HEK293 (cell line): ENCODE data around the gene JMJD6.
"Not testable (repeated sequence)": the region's sequence is repeated elsewhere in the genome, so short reads cannot be mapped to it uniquely, and the experiment has no call there.

ENCODE experiments used
- CTCF ChIA-PET: fragments of 350-600 bp; formaldehyde crosslinking; extraction: SDS; loops from one replicate; lab custom pipeline; 2021; ENCODE audit warnings: antibody characterized with exemption; lab: Yijun Ruan, JAX
- POLR2A ChIA-PET: fragments of 300-600 bp; formaldehyde crosslinking; extraction: SDS; loops from one replicate; lab custom pipeline; 2020; ENCODE audit warnings: antibody characterized with exemption, inconsistent platforms; lab: Yijun Ruan, JAX
- H3K27ac ChIP-seq: fragments of 200-500 bp; sonication (Bioruptor generic); 2 replicates; pipeline ENCODE4 v1.5.1; 2014; ENCODE audit warnings: low read depth, low read length, control low read depth, inconsistent platforms; ENCODE audit errors: extremely low read depth
- H3K36me3 ChIP-seq, 2 experiments: fragments of 200-500 bp in 1 of 2; sonication (Bioruptor generic) in 1 of 2; 1 replicate in 1 of 2; 2 replicates in 1 of 2; pipeline ENCODE4 v1.5.1; 2014 to 2017; ENCODE audit warnings: inconsistent platforms in 2 of 2, low read length in 2 of 2; ENCODE audit not compliant: control insufficient read depth in 2 of 2, insufficient read depth in 1 of 2
- H3K4me1 ChIP-seq: fragments of 200-500 bp; sonication (Bioruptor generic); 2 replicates; pipeline ENCODE4 v1.5.1; 2014; ENCODE audit warnings: mild to moderate bottlenecking, low read length, inconsistent platforms; ENCODE audit not compliant: control insufficient read depth, insufficient read depth
- H3K4me3 ChIP-seq: 2 replicates; pipeline ENCODE4 v1.5.1; 2011; ENCODE audit warnings: low read depth, mild to moderate bottlenecking, control low read depth, low read length, moderate library complexity
- H3K9me3 ChIP-seq: fragments of 200-500 bp; sonication (Bioruptor generic); 2 replicates; pipeline ENCODE4 v1.5.1; 2014; ENCODE audit warnings: low read depth, low read length, inconsistent platforms; ENCODE audit not compliant: control insufficient read depth, insufficient read depth
- IKZF3 ChIP-seq: fragments of 450-650 bp; IDR thresholded peaks from 2 replicates; pipeline ENCODE4 v1.5.0; 2018; ENCODE audit warnings: missing biosample characterization, mild to moderate bottlenecking, missing genetic modification characterization, moderate library complexity
- OVOL3 ChIP-seq: fragments of 450-650 bp; formaldehyde crosslinking; IDR thresholded peaks from 2 replicates; pipeline ENCODE4 v1.5.1; 2016; ENCODE audit warnings: missing biosample characterization, missing genetic modification characterization
- PRDM1 ChIP-seq: fragments of 450-650 bp; formaldehyde crosslinking; IDR thresholded peaks from 2 replicates; pipeline ENCODE4; 2016; ENCODE audit warnings: missing biosample characterization, missing genetic modification characterization
- ZBTB48 ChIP-seq: fragments of 450-650 bp; formaldehyde crosslinking; IDR thresholded peaks from 2 replicates; pipeline ENCODE4 v1.5.1; 2016; ENCODE audit warnings: missing biosample characterization, missing genetic modification characterization
- ZNF121 ChIP-seq: fragments of 450-650 bp; formaldehyde crosslinking; IDR thresholded peaks from 2 replicates; pipeline ENCODE4 v1.5.1; 2016; ENCODE audit warnings: missing biosample characterization, missing genetic modification characterization
- ZNF155 ChIP-seq: fragments of 450-650 bp; formaldehyde crosslinking; IDR thresholded peaks from 2 replicates; pipeline ENCODE4 v1.5.1; 2016; ENCODE audit warnings: missing biosample characterization, missing genetic modification characterization
- ZNF366 ChIP-seq: fragments of 450-650 bp; formaldehyde crosslinking; conservative IDR thresholded peaks from 2 replicates; pipeline ENCODE4 v1.5.1; 2016; ENCODE audit warnings: missing biosample characterization, missing genetic modification characterization
- ZNF426 ChIP-seq: fragments of 450-650 bp; formaldehyde crosslinking; IDR thresholded peaks from 2 replicates; pipeline ENCODE4 v1.5.1; 2017; ENCODE audit warnings: missing biosample characterization, missing genetic modification characterization, mild to moderate bottlenecking, inconsistent platforms, moderate library complexity
- ZNF473 ChIP-seq: fragments of 450-650 bp; formaldehyde crosslinking; IDR thresholded peaks from 2 replicates; pipeline ENCODE4 v1.5.1; 2017; ENCODE audit warnings: missing biosample characterization, missing genetic modification characterization
- ZNF48 ChIP-seq: fragments of 450-650 bp; formaldehyde crosslinking; IDR thresholded peaks from 2 replicates; pipeline ENCODE4 v1.5.1; 2016; ENCODE audit warnings: missing biosample characterization, missing genetic modification characterization
- ZNF548 ChIP-seq: fragments of 450-650 bp; formaldehyde crosslinking; IDR thresholded peaks from 2 replicates; pipeline ENCODE4 v1.5.1; 2016; ENCODE audit warnings: missing biosample characterization, missing genetic modification characterization
- ZNF560 ChIP-seq: fragments of 450-650 bp; formaldehyde crosslinking; IDR thresholded peaks from 2 replicates; pipeline ENCODE4 v1.5.1; 2017; ENCODE audit warnings: missing biosample characterization, missing genetic modification characterization, borderline replicate concordance
- ZNF629 ChIP-seq: fragments of 450-650 bp; formaldehyde crosslinking; IDR thresholded peaks from 2 replicates; pipeline ENCODE4 v1.5.1; 2017; ENCODE audit warnings: missing biosample characterization, missing genetic modification characterization
- ZNF776 ChIP-seq: fragments of 450-650 bp; formaldehyde crosslinking; IDR thresholded peaks from 2 replicates; pipeline ENCODE4 v1.5.0; 2017; ENCODE audit warnings: missing biosample characterization, missing genetic modification characterization, borderline replicate concordance
- TF ChIP-seq, protein P1 (sequence below): fragments of 450-650 bp; formaldehyde crosslinking; IDR thresholded peaks from 2 replicates; pipeline ENCODE4 v1.5.1; 2016; ENCODE audit warnings: missing biosample characterization, missing genetic modification characterization
- TF ChIP-seq, protein P2 (sequence below): fragments of 450-650 bp; formaldehyde crosslinking; IDR thresholded peaks from 2 replicates; pipeline ENCODE4 v1.5.1; 2016; ENCODE audit warnings: missing biosample characterization, missing genetic modification characterization, low read depth
- TF ChIP-seq, protein P3 (sequence below): fragments of 450-650 bp; formaldehyde crosslinking; IDR thresholded peaks from 2 replicates; pipeline ENCODE4 v1.5.1; 2016; ENCODE audit warnings: missing biosample characterization, missing genetic modification characterization
- TF ChIP-seq, protein P4 (sequence below): fragments of 450-650 bp; formaldehyde crosslinking; IDR thresholded peaks from 2 replicates; pipeline ENCODE4 v1.5.1; 2016; ENCODE audit warnings: missing biosample characterization, missing genetic modification characterization
- TF ChIP-seq, protein P5 (sequence below): fragments of 450-650 bp; formaldehyde crosslinking; IDR thresholded peaks from 2 replicates; pipeline ENCODE4 v1.5.1; 2016; ENCODE audit warnings: missing biosample characterization, missing genetic modification characterization

JMJD6 gene

DNA sequence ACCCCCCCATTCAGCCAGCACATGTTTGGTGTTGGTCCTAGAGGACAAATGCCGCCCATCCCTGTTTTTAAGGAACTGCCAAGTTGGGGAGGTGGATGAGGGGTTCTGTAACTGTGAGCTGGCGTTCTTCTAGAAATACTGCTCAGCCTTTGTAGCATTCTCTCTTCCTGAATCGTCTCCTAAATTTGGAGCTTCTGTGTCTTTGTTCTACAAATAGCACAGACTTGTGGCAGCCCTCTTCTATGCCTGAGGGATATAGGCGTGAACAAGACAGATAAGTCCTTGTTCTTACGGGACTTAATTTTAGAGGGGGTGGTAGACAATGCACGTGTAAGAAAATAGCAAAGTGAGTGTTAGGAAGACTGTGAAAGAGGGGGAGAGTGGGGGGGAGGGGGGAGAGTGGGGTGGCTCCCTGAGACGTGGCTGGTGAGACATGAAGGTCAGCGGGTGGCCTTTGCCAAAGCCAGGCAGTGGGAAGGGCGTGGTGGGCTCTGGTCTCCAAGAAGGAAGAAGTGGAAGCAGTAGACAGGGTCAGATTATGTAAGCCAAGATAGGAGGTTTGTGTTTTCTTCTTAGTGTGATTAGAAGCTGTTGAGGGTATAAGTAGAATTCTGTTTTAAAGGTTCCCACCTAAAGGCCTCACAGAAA is 21.4 kb upstream of the JMJD6 start:
- Histone ChIP-seq H3K9me3 (no peaks in the 10 kb centered on the region), H3K27ac (no peak overlapping the region), H3K4me3 (no peak overlapping the region), H3K4me1 (no peaks in the 10 kb centered on the region), H3K36me3 (peaks cover 54 to 62% of the 10 kb centered on the region in 2 experiments)
- ChIA-PET CTCF (no interaction called here), POLR2A (no interaction called here)
- TF ChIP-seq ZNF473 (tag by site-specific recombination) (no peak), ZNF366 (tag by site-specific recombination) (no peak), ZBTB48 (tag by site-specific recombination) (no peak), ZNF121 (tag by site-specific recombination) (no peak), ZNF548 (no peak), ZNF155 (tag by site-specific recombination) (no peak), ZNF629 (no peak), ZNF560 (tag by site-specific recombination) (no peak), ZNF776 (tag by site-specific recombination) (no peak), IKZF3 (tag by site-specific recombination) (no peak), ZNF48 (tag by site-specific recombination) (no peak), OVOL3 (tag by site-specific recombination) (no peak)
- TF ChIP-seq, protein P1, sequence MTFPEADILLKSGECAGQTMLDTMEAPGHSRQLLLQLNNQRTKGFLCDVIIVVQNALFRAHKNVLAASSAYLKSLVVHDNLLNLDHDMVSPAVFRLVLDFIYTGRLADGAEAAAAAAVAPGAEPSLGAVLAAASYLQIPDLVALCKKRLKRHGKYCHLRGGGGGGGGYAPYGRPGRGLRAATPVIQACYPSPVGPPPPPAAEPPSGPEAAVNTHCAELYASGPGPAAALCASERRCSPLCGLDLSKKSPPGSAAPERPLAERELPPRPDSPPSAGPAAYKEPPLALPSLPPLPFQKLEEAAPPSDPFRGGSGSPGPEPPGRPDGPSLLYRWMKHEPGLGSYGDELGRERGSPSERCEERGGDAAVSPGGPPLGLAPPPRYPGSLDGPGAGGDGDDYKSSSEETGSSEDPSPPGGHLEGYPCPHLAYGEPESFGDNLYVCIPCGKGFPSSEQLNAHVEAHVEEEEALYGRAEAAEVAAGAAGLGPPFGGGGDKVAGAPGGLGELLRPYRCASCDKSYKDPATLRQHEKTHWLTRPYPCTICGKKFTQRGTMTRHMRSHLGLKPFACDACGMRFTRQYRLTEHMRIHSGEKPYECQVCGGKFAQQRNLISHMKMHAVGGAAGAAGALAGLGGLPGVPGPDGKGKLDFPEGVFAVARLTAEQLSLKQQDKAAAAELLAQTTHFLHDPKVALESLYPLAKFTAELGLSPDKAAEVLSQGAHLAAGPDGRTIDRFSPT, result no peak
- TF ChIP-seq, protein P2, sequence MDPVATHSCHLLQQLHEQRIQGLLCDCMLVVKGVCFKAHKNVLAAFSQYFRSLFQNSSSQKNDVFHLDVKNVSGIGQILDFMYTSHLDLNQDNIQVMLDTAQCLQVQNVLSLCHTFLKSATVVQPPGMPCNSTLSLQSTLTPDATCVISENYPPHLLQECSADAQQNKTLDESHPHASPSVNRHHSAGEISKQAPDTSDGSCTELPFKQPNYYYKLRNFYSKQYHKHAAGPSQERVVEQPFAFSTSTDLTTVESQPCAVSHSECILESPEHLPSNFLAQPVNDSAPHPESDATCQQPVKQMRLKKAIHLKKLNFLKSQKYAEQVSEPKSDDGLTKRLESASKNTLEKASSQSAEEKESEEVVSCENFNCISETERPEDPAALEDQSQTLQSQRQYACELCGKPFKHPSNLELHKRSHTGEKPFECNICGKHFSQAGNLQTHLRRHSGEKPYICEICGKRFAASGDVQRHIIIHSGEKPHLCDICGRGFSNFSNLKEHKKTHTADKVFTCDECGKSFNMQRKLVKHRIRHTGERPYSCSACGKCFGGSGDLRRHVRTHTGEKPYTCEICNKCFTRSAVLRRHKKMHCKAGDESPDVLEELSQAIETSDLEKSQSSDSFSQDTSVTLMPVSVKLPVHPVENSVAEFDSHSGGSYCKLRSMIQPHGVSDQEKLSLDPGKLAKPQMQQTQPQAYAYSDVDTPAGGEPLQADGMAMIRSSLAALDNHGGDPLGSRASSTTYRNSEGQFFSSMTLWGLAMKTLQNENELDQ (tag by site-specific recombination), result no peak
- TF ChIP-seq, protein P3, sequence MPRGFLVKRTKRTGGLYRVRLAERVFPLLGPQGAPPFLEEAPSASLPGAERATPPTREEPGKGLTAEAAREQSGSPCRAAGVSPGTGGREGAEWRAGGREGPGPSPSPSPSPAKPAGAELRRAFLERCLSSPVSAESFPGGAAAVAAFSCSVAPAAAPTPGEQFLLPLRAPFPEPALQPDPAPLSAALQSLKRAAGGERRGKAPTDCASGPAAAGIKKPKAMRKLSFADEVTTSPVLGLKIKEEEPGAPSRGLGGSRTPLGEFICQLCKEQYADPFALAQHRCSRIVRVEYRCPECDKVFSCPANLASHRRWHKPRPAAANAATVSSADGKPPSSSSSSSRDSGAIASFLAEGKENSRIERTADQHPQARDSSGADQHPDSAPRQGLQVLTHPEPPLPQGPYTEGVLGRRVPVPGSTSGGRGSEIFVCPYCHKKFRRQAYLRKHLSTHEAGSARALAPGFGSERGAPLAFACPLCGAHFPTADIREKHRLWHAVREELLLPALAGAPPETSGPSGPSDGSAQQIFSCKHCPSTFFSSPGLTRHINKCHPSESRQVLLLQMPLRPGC (tag by site-specific recombination), result no peak
- TF ChIP-seq, protein P4, sequence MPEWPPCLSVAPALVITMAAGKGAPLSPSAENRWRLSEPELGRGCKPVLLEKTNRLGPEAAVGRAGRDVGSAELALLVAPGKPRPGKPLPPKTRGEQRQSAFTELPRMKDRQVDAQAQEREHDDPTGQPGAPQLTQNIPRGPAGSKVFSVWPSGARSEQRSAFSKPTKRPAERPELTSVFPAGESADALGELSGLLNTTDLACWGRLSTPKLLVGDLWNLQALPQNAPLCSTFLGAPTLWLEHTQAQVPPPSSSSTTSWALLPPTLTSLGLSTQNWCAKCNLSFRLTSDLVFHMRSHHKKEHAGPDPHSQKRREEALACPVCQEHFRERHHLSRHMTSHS (tag by site-specific recombination), result no peak
- TF ChIP-seq, protein P5, sequence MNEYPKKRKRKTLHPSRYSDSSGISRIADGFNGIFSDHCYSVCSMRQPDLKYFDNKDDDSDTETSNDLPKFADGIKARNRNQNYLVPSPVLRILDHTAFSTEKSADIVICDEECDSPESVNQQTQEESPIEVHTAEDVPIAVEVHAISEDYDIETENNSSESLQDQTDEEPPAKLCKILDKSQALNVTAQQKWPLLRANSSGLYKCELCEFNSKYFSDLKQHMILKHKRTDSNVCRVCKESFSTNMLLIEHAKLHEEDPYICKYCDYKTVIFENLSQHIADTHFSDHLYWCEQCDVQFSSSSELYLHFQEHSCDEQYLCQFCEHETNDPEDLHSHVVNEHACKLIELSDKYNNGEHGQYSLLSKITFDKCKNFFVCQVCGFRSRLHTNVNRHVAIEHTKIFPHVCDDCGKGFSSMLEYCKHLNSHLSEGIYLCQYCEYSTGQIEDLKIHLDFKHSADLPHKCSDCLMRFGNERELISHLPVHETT, result no peak

DNA sequence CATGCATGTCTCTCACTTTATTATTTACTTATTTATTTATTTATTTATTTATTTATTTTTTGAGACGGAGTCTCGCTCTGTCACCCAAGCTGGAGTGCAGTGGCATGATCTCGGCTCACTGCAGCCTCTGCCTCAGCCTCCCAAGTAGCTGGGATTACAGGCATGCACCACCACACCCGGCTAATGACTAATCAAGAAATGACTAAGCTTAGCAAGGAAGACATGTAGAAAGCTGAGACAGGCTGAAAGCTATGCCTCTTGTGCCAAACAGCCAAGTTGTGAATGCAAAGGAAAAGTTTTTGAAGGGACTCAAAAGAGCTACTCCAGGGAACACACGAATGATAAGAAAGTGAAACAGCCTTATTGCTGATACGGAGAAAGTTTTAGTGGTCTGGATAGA is 19.4 kb upstream of the JMJD6 start:
- POLR2A ChIA-PET, result interaction anchor here (1.4 kb wide), 1 partner anchor 8 kb away, joined by 6 read pairs; the partner anchor contains the start of gene MFSD11
- H3K9me3 ChIP-seq, CTCF ChIA-PET: not testable (repeated sequence)

More for the DNA sequence above, 19.4 kb upstream of the JMJD6 start:
- not testable (repeated sequence) for H3K4me3 ChIP-seq, H3K4me1 ChIP-seq, H3K27ac ChIP-seq
- H3K36me3 ChIP-seq, result peaks cover 55 to 62% of the 10 kb centered on the region in 2 experiments
- TF ChIP-seq PRDM1 (tag by site-specific recombination) (0 out of 2 replicates have a peak, but pooled peaks have one; percentile 28), ZNF426 (tag by site-specific recombination) (peak; percentile 18)
